HEK293T (cell line): ENCODE data around the gene STX1B.

Source experiments
- ELF4 ChIP-seq: fragments of 450-650 bp; IDR thresholded peaks from 2 replicates; pipeline ENCODE4 v1.6.1; 2017; ENCODE audit warnings: antibody characterized with exemption
- FOXK2 ChIP-seq: fragments of 450-650 bp; IDR thresholded peaks from 2 replicates; pipeline ENCODE4 v1.6.1; 2016; ENCODE audit warnings: mild to moderate bottlenecking
- HDGF ChIP-seq: fragments of 450-650 bp; IDR thresholded peaks from 2 replicates; pipeline ENCODE4 v1.6.1; 2017; ENCODE audit warnings: antibody characterized with exemption, borderline replicate concordance
- SP1 ChIP-seq: fragments of 450-650 bp; IDR thresholded peaks from 2 replicates; pipeline ENCODE4 v1.6.1; 2017

DNA sequence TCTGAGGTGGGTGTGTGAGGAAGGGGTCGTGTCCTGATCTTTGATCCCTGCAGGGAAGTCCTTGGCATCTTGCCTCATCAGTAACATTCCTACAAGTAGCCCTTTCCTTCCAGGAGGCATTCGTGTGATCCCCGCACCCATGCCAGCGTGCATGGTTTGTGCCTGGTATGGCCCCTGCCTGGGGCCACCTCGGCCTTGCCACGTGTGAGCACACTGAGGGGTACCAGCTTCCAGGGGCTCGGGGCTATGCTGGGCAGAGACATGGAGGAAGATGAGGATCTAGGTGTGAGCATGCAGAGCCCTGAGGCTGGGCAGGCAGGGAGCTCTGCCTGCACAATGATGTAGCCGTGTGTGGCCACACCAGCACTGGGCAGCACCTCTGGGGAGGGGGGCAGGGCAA is 19.4 kb downstream of the STX1B start:
- TF ChIP-seq FOXK2 (no peak), HDGF (no peak), SP1 (no peak), ELF4 (no peak)
